Esophagus muscularis mucosa (tissue), 3 donors: ENCODE results near the gene PASK.

Experiments used
- CTCF ChIP-seq, 3 experiments: fragments of 200-600 bp in 2 of 3; fragments of 450-650 bp in 1 of 3; sonication (generic) in 2 of 3; IDR thresholded peaks; one replicate each; pipeline ENCODE4 v1.5.1; 2017 to 2019; ENCODE audit warnings: antibody characterized with exemption in 3 of 3, mild to moderate bottlenecking in 2 of 3, moderate library complexity in 1 of 3
- POLR2A ChIP-seq: fragments of 450-650 bp; IDR thresholded peaks from one replicate; pipeline ENCODE4 v1.6.1; 2017; ENCODE audit warnings: antibody characterized with exemption, moderate library complexity, mild to moderate bottlenecking, low read depth
- POLR2AphosphoS5 ChIP-seq, 2 donors: sonication (generic); formaldehyde crosslinking; IDR thresholded peaks; one replicate each; pipeline ENCODE4 v1.6.1; 2017; ENCODE audit warnings: antibody characterized with exemption in 2 of 2

- TF ChIP-seq POLR2AphosphoS5 (IDR thresholded peaks at IDR 0.05): no peak
- no peak for TF ChIP-seq POLR2A
- no peak for TF ChIP-seq CTCF (IDR thresholded peaks at IDR 0.05)
Measured at GRCh38 chr2:241182126-241182525, 32.9 kb upstream of the PASK start.
